Measurements from ENCODE around the gene CHSY1. TPM values are rescaled to one million over a fixed set of nuclear protein-coding genes. Genes with fewer than 3 reads are reported as not detected.

The CHSY1 gene
- total RNA-seq, 1 donor from 2014 or later, result 39.7 TPM

DNA sequence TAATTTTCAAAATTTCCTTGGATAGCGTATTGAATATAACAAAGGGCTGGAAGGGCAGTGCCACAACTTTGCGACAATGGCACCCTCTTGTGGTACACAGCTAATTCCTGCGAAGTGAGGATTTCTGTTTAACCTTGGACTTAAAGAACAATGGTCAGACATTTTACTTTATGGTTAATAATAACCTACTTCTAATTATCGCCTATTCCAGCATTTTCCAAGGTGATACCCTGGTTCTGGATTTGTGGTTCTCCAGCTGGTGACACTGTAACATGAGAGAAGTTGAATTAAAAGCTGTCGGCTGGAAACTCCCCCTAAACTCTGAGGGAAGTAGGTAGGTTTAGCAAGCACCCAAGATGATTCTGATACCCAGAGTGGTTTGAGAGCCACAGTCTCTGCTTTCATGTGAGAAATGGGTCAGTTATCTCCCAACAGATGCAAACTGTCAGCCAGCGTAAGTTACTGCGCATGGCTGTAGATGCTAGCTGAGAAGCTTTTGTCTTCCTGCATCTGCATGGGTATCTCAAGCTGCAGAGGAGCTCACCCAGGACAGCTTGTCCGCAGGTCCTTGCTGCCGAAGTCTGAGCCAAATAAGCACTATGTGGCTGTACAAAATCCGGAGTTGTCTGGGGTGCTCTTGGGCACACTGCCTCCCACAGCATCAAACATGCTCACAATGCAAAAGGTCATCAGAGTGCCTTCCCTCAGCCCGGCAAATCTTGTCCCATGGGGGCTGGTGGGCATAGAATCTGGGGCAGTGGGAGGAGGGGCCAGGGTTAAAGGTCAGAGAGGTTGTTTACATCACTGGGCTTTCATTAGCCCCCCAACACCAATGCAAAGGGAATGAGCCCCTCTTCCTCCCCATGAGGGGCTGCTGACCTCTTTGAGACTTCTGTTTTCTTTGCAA lies 6.6 kb upstream of the CHSY1 start:
- DNase-seq (ENCODE audit: extremely low spot score, unreplicated experiment), result no peak
- Mint-ChIP-seq H3K27me3 (ENCODE audit: unreplicated experiment) (peaks cover 13% of the 10 kb centered on the region), H3K36me3 (ENCODE audit: unreplicated experiment) (no peaks in the 10 kb centered on the region), H3K4me3 (ENCODE audit: unreplicated experiment) (no peak overlapping the region), H3K9me3 (ENCODE audit: unreplicated experiment) (no peaks in the 10 kb centered on the region), H3K4me1 (ENCODE audit: unreplicated experiment) (peaks cover 9% of the 10 kb centered on the region), H3K27ac (ENCODE audit: unreplicated experiment) (no peak overlapping the region)
- TF ChIP-seq, protein P1, sequence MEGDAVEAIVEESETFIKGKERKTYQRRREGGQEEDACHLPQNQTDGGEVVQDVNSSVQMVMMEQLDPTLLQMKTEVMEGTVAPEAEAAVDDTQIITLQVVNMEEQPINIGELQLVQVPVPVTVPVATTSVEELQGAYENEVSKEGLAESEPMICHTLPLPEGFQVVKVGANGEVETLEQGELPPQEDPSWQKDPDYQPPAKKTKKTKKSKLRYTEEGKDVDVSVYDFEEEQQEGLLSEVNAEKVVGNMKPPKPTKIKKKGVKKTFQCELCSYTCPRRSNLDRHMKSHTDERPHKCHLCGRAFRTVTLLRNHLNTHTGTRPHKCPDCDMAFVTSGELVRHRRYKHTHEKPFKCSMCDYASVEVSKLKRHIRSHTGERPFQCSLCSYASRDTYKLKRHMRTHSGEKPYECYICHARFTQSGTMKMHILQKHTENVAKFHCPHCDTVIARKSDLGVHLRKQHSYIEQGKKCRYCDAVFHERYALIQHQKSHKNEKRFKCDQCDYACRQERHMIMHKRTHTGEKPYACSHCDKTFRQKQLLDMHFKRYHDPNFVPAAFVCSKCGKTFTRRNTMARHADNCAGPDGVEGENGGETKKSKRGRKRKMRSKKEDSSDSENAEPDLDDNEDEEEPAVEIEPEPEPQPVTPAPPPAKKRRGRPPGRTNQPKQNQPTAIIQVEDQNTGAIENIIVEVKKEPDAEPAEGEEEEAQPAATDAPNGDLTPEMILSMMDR (IDR thresholded peaks at IDR 0.05), result peak; percentile 94

DNA sequence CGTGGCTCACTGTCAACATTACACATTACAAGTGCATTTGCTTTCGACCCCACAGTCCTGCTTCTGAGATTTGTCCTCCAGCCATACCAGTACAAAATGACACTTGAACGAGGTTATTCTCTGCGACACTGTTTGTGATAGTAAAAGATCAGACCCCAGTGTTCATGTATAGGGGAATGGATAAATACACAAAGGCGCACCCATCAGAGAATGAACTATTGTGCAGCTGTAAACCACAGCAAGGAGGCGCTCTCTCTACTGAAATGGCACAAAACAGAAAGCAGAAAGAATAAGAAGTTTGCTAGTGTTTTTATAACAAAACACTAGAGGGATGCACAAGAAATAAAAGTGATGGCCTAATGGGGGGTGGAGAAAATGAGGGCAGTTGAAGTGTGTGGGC lies 4.9 kb upstream of the CHSY1 start:
- H3K27ac Mint-ChIP-seq (ENCODE audit: unreplicated experiment), result no peak overlapping the region
- H3K27me3 Mint-ChIP-seq (ENCODE audit: unreplicated experiment), result peaks cover 13% of the 10 kb centered on the region
- no peak for DNase-seq (ENCODE audit: extremely low spot score, unreplicated experiment)
- no peaks in the 10 kb centered on the region for H3K36me3 Mint-ChIP-seq (ENCODE audit: unreplicated experiment)
- H3K4me3 Mint-ChIP-seq (ENCODE audit: unreplicated experiment), result no peak overlapping the region
- TF ChIP-seq, protein P1 (IDR thresholded peaks at IDR 0.05), result peak; percentile 36
- H3K4me1 Mint-ChIP-seq (ENCODE audit: unreplicated experiment), result peaks cover 19% of the 10 kb centered on the region
- no peaks in the 10 kb centered on the region for H3K9me3 Mint-ChIP-seq (ENCODE audit: unreplicated experiment)

GRCh38 chr15:101255615-101256241 lies 3.9 kb upstream of the CHSY1 start:
- Mint-ChIP-seq H3K4me1 (ENCODE audit: unreplicated experiment) (peaks cover 19% of the 10 kb centered on the region), H3K4me3 (ENCODE audit: unreplicated experiment) (no peak overlapping the region), H3K27ac (ENCODE audit: unreplicated experiment) (no peak overlapping the region), H3K27me3 (ENCODE audit: unreplicated experiment) (peaks cover 13% of the 10 kb centered on the region), H3K9me3 (ENCODE audit: unreplicated experiment) (no peaks in the 10 kb centered on the region), H3K36me3 (ENCODE audit: unreplicated experiment) (no peaks in the 10 kb centered on the region)
- TF ChIP-seq, protein P1 (IDR thresholded peaks at IDR 0.05), result no peak
- DNase-seq (ENCODE audit: extremely low spot score, unreplicated experiment), result no peak

GRCh38 chr15:101255051-101255395 lies 3.2 kb upstream of the CHSY1 start:
- no peaks in the 10 kb centered on the region for H3K36me3 Mint-ChIP-seq (ENCODE audit: unreplicated experiment)

More at GRCh38 chr15:101255051-101255395, 3.2 kb upstream of the CHSY1 start:
- no peak for DNase-seq (ENCODE audit: extremely low spot score, unreplicated experiment)
- H3K4me3 Mint-ChIP-seq (ENCODE audit: unreplicated experiment), result no peak overlapping the region
- TF ChIP-seq, protein P1 (IDR thresholded peaks at IDR 0.05), result no peak
- H3K9me3 Mint-ChIP-seq (ENCODE audit: unreplicated experiment), result no peaks in the 10 kb centered on the region
- peaks cover 11% of the 10 kb centered on the region for H3K27me3 Mint-ChIP-seq (ENCODE audit: unreplicated experiment)
- H3K27ac Mint-ChIP-seq (ENCODE audit: unreplicated experiment), result no peak overlapping the region
- H3K4me1 Mint-ChIP-seq (ENCODE audit: unreplicated experiment), result peaks cover 26% of the 10 kb centered on the region
